GM06990 (cell line): ENCODE measurements around the gene OSBPL10.

Source experiments
- DNase-seq: peaks from one replicate; pipeline ENCODE4 v3.0.0-alpha.2; 2011; ENCODE audit not compliant: insufficient read length; ENCODE audit errors: extremely low read depth
- H3K27me3 ChIP-seq: replicated peaks from 2 replicates; pipeline ENCODE4 v1.6.0; 2011; ENCODE audit warnings: low read length; ENCODE audit not compliant: control insufficient read depth, insufficient read depth
- H3K36me3 ChIP-seq: 2 replicates; pipeline ENCODE4 v1.5.1; 2011; ENCODE audit warnings: low read length; ENCODE audit not compliant: control insufficient read depth, insufficient read depth
- H3K4me3 ChIP-seq: replicated peaks from 2 replicates; pipeline ENCODE4 v1.5.1; 2011; ENCODE audit warnings: low read depth, mild to moderate bottlenecking, control low read depth, low read length
- TF ChIP-seq, protein P1 (sequence below): IDR thresholded peaks from 2 replicates; pipeline ENCODE4 v1.5.1; 2011; ENCODE audit warnings: low read length, control low read depth, mild to moderate bottlenecking, inconsistent platforms; ENCODE audit not compliant: insufficient read depth, poor library complexity, severe bottlenecking

Gene OSBPL10

DNA sequence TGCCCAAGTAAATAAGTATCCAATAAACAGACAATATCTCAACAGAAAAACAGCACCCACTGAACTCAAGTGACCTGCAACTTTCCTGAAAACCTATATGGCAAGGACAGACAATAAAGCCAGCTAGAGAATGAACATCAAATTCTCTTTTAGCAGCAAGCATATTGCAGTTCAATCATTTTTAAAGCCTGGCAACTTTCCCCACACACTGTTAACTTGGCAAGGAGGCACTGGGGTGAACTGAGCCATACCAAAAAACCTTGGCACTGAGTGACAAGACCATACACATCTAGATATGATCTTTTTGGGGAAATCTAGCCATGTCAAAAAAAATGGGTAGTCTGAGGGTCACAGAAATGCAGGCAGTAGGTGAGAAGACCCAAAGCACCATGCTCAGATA, 273.8 kb downstream of the OSBPL10 start:
- DNase-seq, result no peak
- Histone ChIP-seq H3K36me3 (no peaks in the 10 kb centered on the region), H3K27me3 (0 out of 2 replicates have a peak, but pooled peaks cover 3% of the 10 kb centered on the region), H3K4me3 (no peak overlapping the region)
- TF ChIP-seq, protein P1, sequence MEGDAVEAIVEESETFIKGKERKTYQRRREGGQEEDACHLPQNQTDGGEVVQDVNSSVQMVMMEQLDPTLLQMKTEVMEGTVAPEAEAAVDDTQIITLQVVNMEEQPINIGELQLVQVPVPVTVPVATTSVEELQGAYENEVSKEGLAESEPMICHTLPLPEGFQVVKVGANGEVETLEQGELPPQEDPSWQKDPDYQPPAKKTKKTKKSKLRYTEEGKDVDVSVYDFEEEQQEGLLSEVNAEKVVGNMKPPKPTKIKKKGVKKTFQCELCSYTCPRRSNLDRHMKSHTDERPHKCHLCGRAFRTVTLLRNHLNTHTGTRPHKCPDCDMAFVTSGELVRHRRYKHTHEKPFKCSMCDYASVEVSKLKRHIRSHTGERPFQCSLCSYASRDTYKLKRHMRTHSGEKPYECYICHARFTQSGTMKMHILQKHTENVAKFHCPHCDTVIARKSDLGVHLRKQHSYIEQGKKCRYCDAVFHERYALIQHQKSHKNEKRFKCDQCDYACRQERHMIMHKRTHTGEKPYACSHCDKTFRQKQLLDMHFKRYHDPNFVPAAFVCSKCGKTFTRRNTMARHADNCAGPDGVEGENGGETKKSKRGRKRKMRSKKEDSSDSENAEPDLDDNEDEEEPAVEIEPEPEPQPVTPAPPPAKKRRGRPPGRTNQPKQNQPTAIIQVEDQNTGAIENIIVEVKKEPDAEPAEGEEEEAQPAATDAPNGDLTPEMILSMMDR, result no peak

DNA sequence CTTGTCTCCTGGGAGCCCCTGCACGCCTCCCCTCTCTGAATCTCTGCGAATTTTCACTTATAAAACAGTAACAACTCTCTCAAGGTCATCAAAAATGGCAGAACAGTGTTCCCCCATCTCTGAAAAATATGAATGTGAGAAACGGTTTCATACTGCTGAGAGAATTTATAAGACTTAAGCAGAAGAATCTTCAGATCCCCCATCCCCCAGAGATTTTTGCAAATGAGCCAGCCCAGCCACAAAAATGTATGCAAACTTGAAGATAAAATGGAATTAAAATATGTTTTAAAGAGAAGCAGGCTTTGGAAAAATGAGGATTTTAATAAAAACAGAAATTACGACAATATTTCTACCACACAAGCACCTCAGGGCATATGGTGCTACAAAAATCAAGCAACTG, 275.3 kb downstream of the OSBPL10 start:
- Histone ChIP-seq H3K36me3 (no peaks in the 10 kb centered on the region), H3K27me3 (peaks cover 3% of the 10 kb centered on the region; the same call in 1 of the 2 replicates), H3K4me3 (no peak overlapping the region)
- DNase-seq, result no peak
- TF ChIP-seq, protein P1, result no peak

DNA sequence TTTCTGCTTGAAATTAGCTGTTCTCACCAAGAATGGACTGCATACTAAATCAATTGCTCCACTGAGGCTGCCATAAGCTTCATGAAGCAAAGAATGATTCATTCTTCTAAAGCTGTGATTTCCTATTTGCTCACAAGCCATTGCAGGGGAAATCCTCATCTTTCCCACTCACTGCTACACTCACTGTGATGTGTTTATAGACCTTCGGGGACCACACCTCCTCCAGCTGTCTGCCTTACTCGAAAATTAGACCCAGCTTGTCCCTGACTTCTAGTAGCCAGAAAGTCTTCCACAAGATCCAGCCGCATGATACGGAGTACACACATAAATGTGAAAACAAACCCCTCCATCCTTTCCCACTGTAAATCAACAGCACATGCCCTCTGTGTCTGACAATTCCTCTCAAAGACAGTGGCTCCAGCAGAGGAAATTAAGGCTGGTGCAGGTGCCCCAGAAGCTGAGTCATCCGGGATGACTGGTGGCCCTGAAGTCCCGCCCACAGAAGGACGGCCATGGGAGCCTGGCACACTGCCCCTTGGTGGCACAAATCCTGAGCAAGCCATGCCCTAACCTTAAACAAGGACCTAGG, 276.4 kb downstream of the OSBPL10 start:
- TF ChIP-seq, protein P1, result no peak
- no peak overlapping the region for H3K4me3 ChIP-seq
- no peaks in the 10 kb centered on the region for H3K36me3 ChIP-seq
- DNase-seq, result no peak
- H3K27me3 ChIP-seq, result peaks cover 3% of the 10 kb centered on the region; the same call in 1 of the 2 replicates

DNA sequence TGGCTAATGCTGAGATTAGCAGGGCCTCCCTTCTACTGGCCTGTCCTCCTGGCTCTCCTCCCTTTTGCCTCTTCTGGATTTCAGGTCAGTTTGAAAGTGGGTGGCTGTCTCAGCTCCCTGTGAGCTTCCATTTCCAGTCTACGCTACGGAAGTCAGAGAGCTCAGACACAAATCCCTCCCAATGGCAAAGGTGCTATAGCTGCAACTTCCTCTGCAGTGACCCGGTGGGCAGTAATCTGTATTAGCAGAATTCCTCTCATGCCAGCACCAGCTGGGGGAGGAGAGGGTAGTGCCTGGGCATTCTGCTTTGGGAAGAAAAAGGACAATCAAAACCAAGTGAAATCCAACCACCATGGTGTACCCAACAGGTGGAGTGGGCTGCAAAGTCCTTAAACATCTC, 276.9 kb downstream of the OSBPL10 start:
- TF ChIP-seq, protein P1, result no peak
- Histone ChIP-seq H3K4me3 (no peak overlapping the region), H3K36me3 (no peaks in the 10 kb centered on the region), H3K27me3 (peaks cover 2% of the 10 kb centered on the region; the same call in 1 of the 2 replicates)
- DNase-seq, result no peak

DNA sequence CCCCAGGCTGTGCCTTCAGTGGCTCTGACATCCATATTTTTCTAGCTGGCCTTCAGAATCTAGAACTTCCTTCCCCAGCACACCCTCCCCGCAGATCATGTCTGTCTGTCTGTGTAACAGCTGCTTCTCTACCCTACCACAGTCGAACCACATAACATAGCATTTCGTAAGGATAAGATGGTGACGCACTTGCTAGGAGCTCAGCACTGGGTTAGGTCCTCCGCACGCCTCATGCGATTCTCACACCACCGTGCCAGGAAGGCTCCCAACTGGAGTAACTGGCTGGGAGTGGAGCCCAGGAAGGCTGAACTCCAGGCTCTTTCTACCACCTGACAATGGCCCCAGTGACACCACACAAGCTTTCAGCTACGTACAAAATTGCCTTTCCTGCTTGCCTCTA, 279.8 kb downstream of the OSBPL10 start:
- DNase-seq, result no peak
- TF ChIP-seq, protein P1, result no peak
- Histone ChIP-seq H3K27me3 (peaks cover 2% of the 10 kb centered on the region; the same call in 1 of the 2 replicates), H3K36me3 (no peaks in the 10 kb centered on the region), H3K4me3 (no peak overlapping the region)
